ENCODE data around the gene EBF4. TPM values are rescaled to one million over a fixed set of nuclear protein-coding genes. Genes with fewer than 3 reads are reported as not detected.

EBF4 gene
- total RNA-seq, 1 experiment from 2014 or later = 11.4 TPM

GRCh38 chr20:2734899-2735298 is 42.3 kb downstream of the EBF4 start (continued):
- no peak for TF ChIP-seq ZNF274 (IDR thresholded peaks at IDR 0.05; ENCODE audit: low read depth, low read length)
- TF ChIP-seq ELF1 (IDR thresholded peaks at IDR 0.05; ENCODE audit: borderline replicate concordance, low read depth) = no peak
- no peak for TF ChIP-seq SRF (IDR thresholded peaks at IDR 0.05; ENCODE audit: low read depth)
- no peak for TF ChIP-seq MAX (IDR thresholded peaks at IDR 0.05)
- no peak for TF ChIP-seq ATF3 (IDR thresholded peaks at IDR 0.05)
- TF ChIP-seq YY1 (IDR thresholded peaks at IDR 0.05; ENCODE audit: extremely low read depth, insufficient replicate concordance, low read depth, low read length) = no peak
- TF ChIP-seq SIN3A (IDR thresholded peaks at IDR 0.05; ENCODE audit: low read depth) = no peak
- no peak for TF ChIP-seq RAD21 (IDR thresholded peaks at IDR 0.05; ENCODE audit: low read depth)
- TF ChIP-seq TCF7L2 (IDR thresholded peaks at IDR 0.05; ENCODE audit: borderline replicate concordance, extremely low read depth, insufficient read depth, insufficient read length) = no peak

GRCh38 chr20:2736441-2736840 is 43.9 kb downstream of the EBF4 start:
- no peak overlapping the region for H3K9ac ChIP-seq (ENCODE audit: low read length)
- TF ChIP-seq EZH2 (IDR thresholded peaks at IDR 0.05) (no peak), RAD21 (IDR thresholded peaks at IDR 0.05; ENCODE audit: low read depth) (no peak), CTCF (IDR thresholded peaks at IDR 0.05 in 2 of 3, conservative IDR thresholded peaks at IDR 0.05 in 1 of 3; ENCODE audit: borderline replicate concordance in 1 of 3, insufficient read depth in 1 of 3, low read depth in 2 of 3, low read length in 2 of 3) (no peak), CEBPB (IDR thresholded peaks at IDR 0.05; ENCODE audit: low read depth) (no peak), YY1 (IDR thresholded peaks at IDR 0.05; ENCODE audit: extremely low read depth, insufficient replicate concordance, low read depth, low read length) (no peak), ELF1 (IDR thresholded peaks at IDR 0.05; ENCODE audit: borderline replicate concordance, low read depth) (no peak), MAX (IDR thresholded peaks at IDR 0.05) (no peak), SIN3A (IDR thresholded peaks at IDR 0.05; ENCODE audit: low read depth) (no peak), ZFX (IDR thresholded peaks at IDR 0.05) (no peak), EGR1 (IDR thresholded peaks at IDR 0.05; ENCODE audit: low read depth) (no peak), POLR2AphosphoS5 (IDR thresholded peaks at IDR 0.05; ENCODE audit: low read depth, low read length) (no peak), JUND (IDR thresholded peaks at IDR 0.05) (no peak)
- BruUV-seq (replicated peaks) = no TSS peak
- ATAC-seq (no peak), DNase-seq (ENCODE audit: low read depth, low spot score) (no peak)
- H2AFZ ChIP-seq (ENCODE audit: low read depth, low read length, poor library complexity, severe bottlenecking) = no peak overlapping the region
- H3K4me1 ChIP-seq (ENCODE audit: control insufficient read depth in 1 of 2, insufficient read depth in 2 of 2, low read length in 2 of 2) = no peaks in the 10 kb centered on the region
- peaks cover 0 to 9% of the 10 kb centered on the region in 2 experiments; a peak in 2 of 4 replicates for H3K9me3 ChIP-seq (ENCODE audit: control insufficient read depth in 1 of 2, insufficient read depth in 1 of 2, low read depth in 1 of 2, low read length in 2 of 2)
- H3K79me2 ChIP-seq (ENCODE audit: insufficient read depth, low read length) = no peaks in the 10 kb centered on the region
- no peak overlapping the region for H3K4me3 ChIP-seq (replicated peaks in 1 of 2; ENCODE audit: low read depth in 1 of 2, low read length in 2 of 2)
- ChIA-PET RAD21 (ENCODE audit: low non-redundant PET in 1 of 2, low total read pairs in 2 of 2, uncharacterized antibody in 2 of 2, unreplicated experiment in 2 of 2) (no interaction called here), POLR2A (no interaction called here), CTCF (no interaction called here)
- H3K36me3 ChIP-seq (ENCODE audit: control insufficient read depth in 1 of 2, insufficient read depth in 2 of 2, low read length in 2 of 2) = no peaks in the 10 kb centered on the region
- intact Hi-C loops (cut with micrococcal nuclease) = no loop called here
- no peaks in the 10 kb centered on the region for H4K20me1 ChIP-seq (ENCODE audit: insufficient read depth)
- no peaks in the 10 kb centered on the region for H3K27me3 ChIP-seq (ENCODE audit: insufficient read depth, low read length)
- no peaks in the 10 kb centered on the region for H3K9me2 ChIP-seq (ENCODE audit: insufficient read depth)
- H3K4me2 ChIP-seq (ENCODE audit: low read length) = no peak overlapping the region
- no peak overlapping the region for H3K27ac ChIP-seq (ENCODE audit: low read depth, low read length)
